Measurements from ENCODE around the gene KCNAB1. TPM values are rescaled to one million over a fixed set of nuclear protein-coding genes. Genes with fewer than 3 reads are reported as not detected.

The KCNAB1 gene
- total RNA-seq, 1 donor from 2014 or later: 2.1 TPM

GRCh38 chr3:156211583-156211982, 91.2 kb downstream of the KCNAB1 start:
- H3K27me3 Mint-ChIP-seq: peaks cover 46% of the 10 kb centered on the region
- no peaks in the 10 kb centered on the region for H3K9me3 Mint-ChIP-seq (ENCODE audit: low read depth)
- no peak for DNase-seq (ENCODE audit: low spot score, unreplicated experiment)
- peaks cover 29% of the 10 kb centered on the region for H3K4me1 Mint-ChIP-seq (ENCODE audit: low read depth)
- no peak overlapping the region for H3K4me3 Mint-ChIP-seq (ENCODE audit: low read depth)
- no peak for TF ChIP-seq CTCF (IDR thresholded peaks at IDR 0.05; ENCODE audit: unreplicated experiment)
- H3K36me3 Mint-ChIP-seq (ENCODE audit: insufficient read depth): no peaks in the 10 kb centered on the region
- H3K27ac Mint-ChIP-seq: no peak overlapping the region

- no peak for TF ChIP-seq CTCF (IDR thresholded peaks at IDR 0.05; ENCODE audit: unreplicated experiment)
- no peak for DNase-seq (ENCODE audit: low spot score, unreplicated experiment)
- no peak overlapping the region for H3K27ac Mint-ChIP-seq
- peaks cover 30% of the 10 kb centered on the region for H3K27me3 Mint-ChIP-seq
- no peaks in the 10 kb centered on the region for H3K9me3 Mint-ChIP-seq (ENCODE audit: low read depth)
- peaks cover 39% of the 10 kb centered on the region for H3K4me1 Mint-ChIP-seq (ENCODE audit: low read depth)
- H3K36me3 Mint-ChIP-seq (ENCODE audit: insufficient read depth): no peaks in the 10 kb centered on the region
- H3K4me3 Mint-ChIP-seq (ENCODE audit: low read depth): no peak overlapping the region
These were observed 94.3 kb downstream of the KCNAB1 start for GRCh38 chr3:156214676-156215075.

GRCh38 chr3:156215751-156216150, 95.4 kb downstream of the KCNAB1 start:
- no peak overlapping the region for H3K27ac Mint-ChIP-seq
- no peak overlapping the region for H3K4me3 Mint-ChIP-seq (ENCODE audit: low read depth)
- peaks cover 27% of the 10 kb centered on the region for H3K27me3 Mint-ChIP-seq
- no peaks in the 10 kb centered on the region for H3K36me3 Mint-ChIP-seq (ENCODE audit: insufficient read depth)
- TF ChIP-seq CTCF (IDR thresholded peaks at IDR 0.05; ENCODE audit: unreplicated experiment): no peak
- DNase-seq (ENCODE audit: low spot score, unreplicated experiment): no peak
- peaks cover 32% of the 10 kb centered on the region for H3K4me1 Mint-ChIP-seq (ENCODE audit: low read depth)
- H3K9me3 Mint-ChIP-seq (ENCODE audit: low read depth): peaks cover 3% of the 10 kb centered on the region

- H3K36me3 Mint-ChIP-seq (ENCODE audit: insufficient read depth): peaks cover 1% of the 10 kb centered on the region
- DNase-seq (ENCODE audit: low spot score, unreplicated experiment): no peak
- peaks cover 24% of the 10 kb centered on the region for H3K27me3 Mint-ChIP-seq
- peaks cover 30% of the 10 kb centered on the region for H3K4me1 Mint-ChIP-seq (ENCODE audit: low read depth)
- peaks cover 3% of the 10 kb centered on the region for H3K9me3 Mint-ChIP-seq (ENCODE audit: low read depth)
- H3K4me3 Mint-ChIP-seq (ENCODE audit: low read depth): no peak overlapping the region
- TF ChIP-seq CTCF (IDR thresholded peaks at IDR 0.05; ENCODE audit: unreplicated experiment): no peak
- H3K27ac Mint-ChIP-seq: no peak overlapping the region
These were observed 95.8 kb downstream of the KCNAB1 start for GRCh38 chr3:156216216-156216615.

GRCh38 chr3:156216852-156217251, 96.5 kb downstream of the KCNAB1 start:
- no peak for TF ChIP-seq CTCF (IDR thresholded peaks at IDR 0.05; ENCODE audit: unreplicated experiment)
- Mint-ChIP-seq H3K9me3 (ENCODE audit: low read depth) (peaks cover 5% of the 10 kb centered on the region), H3K27me3 (peaks cover 18% of the 10 kb centered on the region), H3K4me3 (ENCODE audit: low read depth) (no peak overlapping the region), H3K27ac (no peak overlapping the region), H3K36me3 (ENCODE audit: insufficient read depth) (peaks cover 3% of the 10 kb centered on the region), H3K4me1 (ENCODE audit: low read depth) (peaks cover 30% of the 10 kb centered on the region)
- DNase-seq (ENCODE audit: low spot score, unreplicated experiment): no peak

All from progenitor cell of endocrine pancreas (in vitro differentiated cells).